BJ (cell line): Measurements from ENCODE around the gene CDH23. TPM values are rescaled to one million over a fixed set of nuclear protein-coding genes. Genes with fewer than 3 reads are reported as not detected.

Experiments
- CTCF ChIA-PET: fragments of 350-600 bp; formaldehyde crosslinking; extraction: SDS; loops from one replicate; lab custom pipeline; 2021; ENCODE audit warnings: antibody characterized with exemption, inconsistent platforms; lab: Yijun Ruan, JAX
- POLR2A ChIA-PET: fragments of 300-600 bp; sonication (Branson Sonifier 250); formaldehyde crosslinking; extraction: SDS; loops from one replicate; lab custom pipeline; 2021; ENCODE audit warnings: antibody characterized with exemption; lab: Charles Lee
- DNase-seq: peaks from one replicate; pipeline ENCODE4 v3.0.0-alpha.2; 2011; ENCODE audit warnings: low read depth
- H3K27me3 ChIP-seq: 2 replicates; pipeline ENCODE4 v1.6.0; 2011; ENCODE audit warnings: low read length; ENCODE audit not compliant: control insufficient read depth, insufficient read depth
- H3K36me3 ChIP-seq: 2 replicates; pipeline ENCODE4 v1.5.1; 2011; ENCODE audit warnings: low read length; ENCODE audit not compliant: control insufficient read depth, insufficient read depth
- H3K4me3 ChIP-seq: 2 replicates; pipeline ENCODE4 v1.5.1; 2011; ENCODE audit warnings: low read depth, mild to moderate bottlenecking, control low read depth, low read length
- polyA plus RNA-seq: library from polyadenylated mRNA; depleted of rRNA; stranded (reverse); fragments of >200 nt; gene quantifications from 2 replicates; pipeline ENCODE4 v1.2.3, GENCODE V29; 2011
- TF ChIP-seq, protein P1 (sequence below): IDR thresholded peaks from 2 replicates; pipeline ENCODE4 v1.5.1; 2011; ENCODE audit warnings: low read depth, mild to moderate bottlenecking, control low read depth, inconsistent platforms, low read length, moderate library complexity; ENCODE audit not compliant: insufficient read depth

Gene CDH23
- polyA plus RNA-seq, 1 experiment: 0.05 TPM

DNA sequence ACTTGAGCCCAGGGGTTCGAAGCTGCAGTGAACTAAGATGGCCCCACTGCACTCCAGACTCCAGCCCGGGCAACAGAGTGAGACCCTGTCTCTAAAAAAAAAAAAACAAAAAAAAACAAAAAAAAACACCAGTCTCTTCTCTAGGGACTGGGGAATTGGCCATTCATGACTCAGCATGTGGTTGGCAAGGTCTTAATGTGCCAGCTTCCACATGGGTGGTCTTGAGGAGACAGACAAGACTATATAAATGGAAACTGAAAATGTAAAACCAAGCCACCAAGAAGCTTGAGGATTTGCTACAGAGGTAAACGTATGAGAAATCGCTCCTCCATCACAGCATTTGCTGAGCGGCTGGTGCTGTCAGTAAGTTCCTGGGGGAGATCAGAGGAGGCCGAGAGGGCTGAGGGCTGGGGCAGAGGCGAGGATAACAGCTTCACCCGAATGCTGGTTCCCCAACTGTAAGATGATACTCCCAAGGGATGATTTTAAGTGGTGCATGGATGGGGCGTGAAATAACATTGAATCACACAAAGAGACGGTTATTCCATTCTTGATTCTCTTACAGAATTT is 194.1 kb downstream of the CDH23 start:
- no peak for DNase-seq
- Histone ChIP-seq H3K27me3 (peaks cover 7% of the 10 kb centered on the region; the same call in 1 of the 2 replicates), H3K4me3 (no peak overlapping the region), H3K36me3 (no peaks in the 10 kb centered on the region)
- ChIA-PET CTCF (interaction anchor here (1.4 kb wide), 1 partner anchor 21 kb away, joined by 6 read pairs; no protein-coding TSS in a partner anchor), POLR2A (no interaction called here)
- TF ChIP-seq, protein P1, sequence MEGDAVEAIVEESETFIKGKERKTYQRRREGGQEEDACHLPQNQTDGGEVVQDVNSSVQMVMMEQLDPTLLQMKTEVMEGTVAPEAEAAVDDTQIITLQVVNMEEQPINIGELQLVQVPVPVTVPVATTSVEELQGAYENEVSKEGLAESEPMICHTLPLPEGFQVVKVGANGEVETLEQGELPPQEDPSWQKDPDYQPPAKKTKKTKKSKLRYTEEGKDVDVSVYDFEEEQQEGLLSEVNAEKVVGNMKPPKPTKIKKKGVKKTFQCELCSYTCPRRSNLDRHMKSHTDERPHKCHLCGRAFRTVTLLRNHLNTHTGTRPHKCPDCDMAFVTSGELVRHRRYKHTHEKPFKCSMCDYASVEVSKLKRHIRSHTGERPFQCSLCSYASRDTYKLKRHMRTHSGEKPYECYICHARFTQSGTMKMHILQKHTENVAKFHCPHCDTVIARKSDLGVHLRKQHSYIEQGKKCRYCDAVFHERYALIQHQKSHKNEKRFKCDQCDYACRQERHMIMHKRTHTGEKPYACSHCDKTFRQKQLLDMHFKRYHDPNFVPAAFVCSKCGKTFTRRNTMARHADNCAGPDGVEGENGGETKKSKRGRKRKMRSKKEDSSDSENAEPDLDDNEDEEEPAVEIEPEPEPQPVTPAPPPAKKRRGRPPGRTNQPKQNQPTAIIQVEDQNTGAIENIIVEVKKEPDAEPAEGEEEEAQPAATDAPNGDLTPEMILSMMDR: no peak

DNA sequence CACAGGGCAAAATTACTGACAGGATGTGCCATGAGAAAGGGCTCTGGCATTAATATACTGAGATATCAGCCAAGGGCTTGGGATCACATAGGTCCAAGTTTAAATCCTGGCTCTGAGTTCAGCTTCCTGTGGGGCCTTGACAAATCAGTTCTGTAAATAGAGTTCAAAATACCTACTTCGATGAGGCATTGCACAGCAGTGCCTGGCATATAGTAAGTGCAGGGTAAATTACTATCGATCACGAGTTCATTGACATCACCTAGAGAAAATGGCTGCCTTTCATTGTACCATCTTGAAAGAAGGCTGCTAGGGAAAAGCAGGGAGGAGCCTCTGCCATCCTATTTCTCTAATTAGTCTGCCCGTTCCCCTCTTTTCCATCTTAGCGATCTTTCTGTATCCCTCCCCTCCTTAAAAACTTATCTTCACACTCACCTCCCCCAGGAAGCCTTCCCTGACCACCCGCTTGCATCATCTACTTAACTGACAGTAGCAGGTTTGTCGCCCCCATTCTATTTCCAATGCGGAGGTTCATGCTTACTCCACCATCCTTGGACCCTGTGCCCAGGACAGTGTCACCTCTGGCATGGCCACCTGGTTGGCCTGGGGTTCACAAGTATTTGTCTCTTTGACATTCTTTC is 198.3 kb downstream of the CDH23 start:
- POLR2A ChIA-PET: no interaction called here
- Histone ChIP-seq H3K4me3 (no peak overlapping the region), H3K36me3 (no peaks in the 10 kb centered on the region), H3K27me3 (peaks cover 6% of the 10 kb centered on the region; the same call in 1 of the 2 replicates)
- TF ChIP-seq, protein P1: no peak
- CTCF ChIA-PET: no interaction called here
- no peak for DNase-seq

DNA sequence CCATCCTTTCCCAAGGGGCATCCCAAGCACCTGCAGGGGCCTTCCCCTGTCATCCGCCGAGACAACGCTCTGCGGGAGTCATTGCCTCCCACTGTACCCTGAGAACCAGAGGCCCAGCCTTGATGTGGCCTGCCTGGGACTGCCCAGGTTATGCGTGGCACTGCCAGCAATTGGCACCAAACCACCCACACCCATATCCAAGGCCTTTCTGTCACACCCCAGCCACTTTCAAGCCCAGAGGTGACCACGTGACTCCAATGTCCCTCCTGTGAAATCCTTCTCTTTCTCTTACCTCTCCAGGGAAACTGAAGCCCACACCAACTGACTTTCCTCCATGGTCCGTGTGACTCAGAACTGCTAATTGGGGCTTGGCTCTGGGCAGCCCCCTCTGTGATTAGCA is 198.9 kb downstream of the CDH23 start:
- no peak for DNase-seq
- POLR2A ChIA-PET: no interaction called here
- CTCF ChIA-PET: no interaction called here
- Histone ChIP-seq H3K4me3 (no peak overlapping the region), H3K36me3 (no peaks in the 10 kb centered on the region), H3K27me3 (peaks cover 6% of the 10 kb centered on the region; the same call in 1 of the 2 replicates)
- TF ChIP-seq, protein P1: no peak

DNA sequence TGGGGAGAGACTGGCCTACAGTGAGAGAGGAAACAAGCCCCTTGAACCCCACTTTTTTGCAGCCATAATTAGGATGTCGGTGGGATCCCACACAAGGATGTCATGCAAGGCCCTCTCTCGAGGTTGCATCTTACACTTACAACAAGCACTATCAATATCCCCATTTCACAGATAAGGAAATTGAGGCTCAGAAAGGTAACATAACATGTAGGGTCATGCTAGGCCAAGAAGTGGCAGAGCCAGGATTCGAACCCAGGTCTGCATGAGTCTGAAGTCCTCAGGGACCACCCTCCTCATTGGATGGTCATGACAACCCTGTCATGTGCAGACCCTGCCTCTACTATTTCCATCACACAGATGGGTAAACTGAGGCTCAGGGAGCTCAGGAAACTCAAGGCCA is 199.4 kb downstream of the CDH23 start:
- CTCF ChIA-PET: no interaction called here
- Histone ChIP-seq H3K36me3 (no peaks in the 10 kb centered on the region), H3K4me3 (no peak overlapping the region), H3K27me3 (peaks cover 6% of the 10 kb centered on the region; the same call in 1 of the 2 replicates)
- no peak for DNase-seq
- TF ChIP-seq, protein P1: no peak
- POLR2A ChIA-PET: no interaction called here

DNA sequence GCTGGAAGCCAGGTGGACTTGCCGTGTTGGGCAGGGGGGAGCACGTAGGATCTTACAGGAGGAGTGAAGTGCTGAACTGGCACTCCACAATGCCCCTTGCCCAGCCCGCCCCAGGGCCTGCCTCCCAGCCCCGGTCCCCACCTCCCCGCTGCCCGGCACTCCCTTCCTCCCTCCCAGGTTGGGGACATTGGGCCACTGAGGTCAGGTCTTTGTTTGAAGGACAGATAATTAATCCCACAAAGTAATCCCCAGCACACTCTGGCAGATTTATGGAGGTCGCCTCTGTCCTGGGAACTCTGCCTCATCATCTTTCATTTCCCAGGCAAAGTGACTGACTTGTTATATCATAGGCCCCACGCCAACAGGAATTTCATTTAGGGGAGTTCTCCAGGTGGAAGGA is 200.0 kb downstream of the CDH23 start:
- no peak for DNase-seq
- TF ChIP-seq, protein P1: no peak
- Histone ChIP-seq H3K36me3 (no peaks in the 10 kb centered on the region), H3K27me3 (peaks cover 6% of the 10 kb centered on the region; the same call in 1 of the 2 replicates), H3K4me3 (no peak overlapping the region)
- ChIA-PET POLR2A (no interaction called here), CTCF (no interaction called here)
